GM12878 (cell line): ENCODE measurements around the gene CCDC6. TPM values are rescaled to one million over a fixed set of nuclear protein-coding genes. Genes with fewer than 3 reads are reported as not detected.

Source experiments
- ATAC-seq: fragments of 200-7000 bp; cut with Tn5 transposase; 3 replicates; pipeline ENCODE4 v1.9.1; 2020; ENCODE audit warnings: mild to moderate bottlenecking, moderate library complexity
- BruUV-seq: library from RNA; stranded (reverse); fragments of 400-500 nt; replicated peaks from 2 replicates; lab custom pipeline; 2021; lab: Mats Ljungman, UMichigan
- CTCF ChIA-PET: fragments of 300-600 bp; sonication (Branson Sonifier 250); formaldehyde crosslinking; extraction: SDS; loops from one replicate; lab custom pipeline; 2021; ENCODE audit warnings: inconsistent platforms; lab: Yijun Ruan, JAX
- POLR2A ChIA-PET: fragments of 350-600 bp; formaldehyde crosslinking; extraction: SDS; loops from one replicate; lab custom pipeline; 2021; ENCODE audit warnings: inconsistent platforms; lab: Charles Lee
- RAD21 ChIA-PET: fragments of 300-600 bp; sonication (Branson Sonifier 250); formaldehyde crosslinking; loops from one replicate; lab custom pipeline; 2023; ENCODE audit warnings: antibody characterized with exemption; ENCODE audit not compliant: unreplicated experiment; lab: Charles Lee
- SMC1A ChIA-PET: fragments of 300-600 bp; sonication (Branson Sonifier 250); formaldehyde crosslinking; loops from one replicate; lab custom pipeline; 2023; ENCODE audit not compliant: unreplicated experiment, uncharacterized antibody; lab: Charles Lee
- DNase-seq: peaks from one replicate; pipeline ENCODE4 v3.0.0-alpha.2; 2011; ENCODE audit warnings: low read depth, low spot score
- FAIRE-seq: peaks from 3 replicates; lab custom pipeline; 2011; peaks lifted over from hg19 to GRCh38; lab: Jason Lieb, UNC
- H2AFZ ChIP-seq: 2 replicates; pipeline ENCODE4 v1.6.0; 2011; ENCODE audit warnings: low read depth, low read length, control low read depth; ENCODE audit not compliant: control insufficient read depth
- H3K27ac ChIP-seq: 2 replicates; pipeline ENCODE4 v1.5.1; 2011; ENCODE audit warnings: control low read depth; ENCODE audit not compliant: control insufficient read depth, insufficient read depth
- H3K27me3 ChIP-seq, 2 experiments: replicated peaks in 1 of 2; 2 replicates each; pipeline versions ENCODE4 v1.6.0 to v1.6.1; 2011; ENCODE audit warnings: low read length in 1 of 2; ENCODE audit not compliant: control insufficient read depth in 2 of 2, insufficient read depth in 2 of 2
- H3K36me3 ChIP-seq, 2 experiments: 2 replicates each; pipeline ENCODE4 v1.5.1; 2011; ENCODE audit warnings: low read length in 1 of 2; ENCODE audit not compliant: control insufficient read depth in 2 of 2, insufficient read depth in 2 of 2
- H3K4me1 ChIP-seq: 2 replicates; pipeline ENCODE4 v1.6.1; 2011; ENCODE audit warnings: mild to moderate bottlenecking, low read length, moderate library complexity, mixed read lengths; ENCODE audit not compliant: control insufficient read depth, insufficient read depth
- H3K4me2 ChIP-seq: 2 replicates; pipeline ENCODE4 v1.6.0; 2011; ENCODE audit warnings: control low read depth; ENCODE audit not compliant: control insufficient read depth, insufficient read depth
- H3K4me3 ChIP-seq: fragments of 200-600 bp; sonication (generic); 2 replicates; pipeline ENCODE4 v1.5.1; 2016
- H3K79me2 ChIP-seq: 2 replicates; pipeline ENCODE4 v1.6.0; 2011; ENCODE audit warnings: low read length; ENCODE audit not compliant: control insufficient read depth, insufficient read depth
- H3K9ac ChIP-seq: 2 replicates; pipeline ENCODE4 v1.8.0; 2011; ENCODE audit warnings: low read length, control low read depth, mixed read lengths; ENCODE audit not compliant: control insufficient read depth, insufficient read depth
- H3K9me3 ChIP-seq: replicated peaks from 3 replicates; pipeline ENCODE4 v1.5.1; 2011; ENCODE audit warnings: mild to moderate bottlenecking, low read length; ENCODE audit not compliant: control insufficient read depth, insufficient read depth
- H4K20me1 ChIP-seq: 2 replicates; pipeline ENCODE4 v1.6.0; 2011; ENCODE audit not compliant: control insufficient read depth, insufficient read depth
- BMI1 ChIP-seq: fragments of 450-650 bp; IDR thresholded peaks from 2 replicates; pipeline ENCODE4 v1.6.1; 2016; ENCODE audit warnings: mild to moderate bottlenecking, moderate library complexity, borderline replicate concordance
- CBFB ChIP-seq: IDR thresholded peaks from 2 replicates; pipeline ENCODE4 v1.6.1; 2016; ENCODE audit warnings: antibody characterized with exemption, low read depth
- CHD1 ChIP-seq: IDR thresholded peaks from 2 replicates; pipeline ENCODE4 v1.6.1; 2012; ENCODE audit warnings: low read depth, low read length, improper control_type of control experiment
- CREM ChIP-seq: IDR thresholded peaks from 2 replicates; pipeline ENCODE4 v1.6.1; 2014; ENCODE audit warnings: antibody characterized with exemption, low read depth
- DPF2 ChIP-seq: fragments of 450-650 bp; IDR thresholded peaks from 2 replicates; pipeline ENCODE4 v1.6.1; 2017; ENCODE audit warnings: mild to moderate bottlenecking
- FOXM1 ChIP-seq: IDR thresholded peaks from 2 replicates; pipeline ENCODE4 v1.6.1; 2012; ENCODE audit warnings: low read depth, mild to moderate bottlenecking, inconsistent platforms, low read length, moderate library complexity
- HDAC6 ChIP-seq: fragments of 200-600 bp; sonication (generic); IDR thresholded peaks from one replicate; pipeline ENCODE4 v1.8.0; 2017; ENCODE audit warnings: antibody characterized with exemption; ENCODE audit not compliant: unreplicated experiment
- JUND ChIP-seq: IDR thresholded peaks from 2 replicates; pipeline ENCODE4 v1.6.1; 2012; ENCODE audit warnings: low read depth, mild to moderate bottlenecking, low read length, improper control_type of control experiment, moderate library complexity
- MAX ChIP-seq: IDR thresholded peaks from 2 replicates; pipeline ENCODE4 v1.6.1; 2012; ENCODE audit warnings: low read depth, low read length, improper control_type of control experiment
- PAX8 ChIP-seq: fragments of 450-650 bp; IDR thresholded peaks from 2 replicates; pipeline ENCODE4 v1.6.1; 2017; ENCODE audit warnings: mild to moderate bottlenecking, moderate library complexity
- PML ChIP-seq: IDR thresholded peaks from 2 replicates; pipeline ENCODE4 v1.6.1; 2012; ENCODE audit warnings: low read length, inconsistent platforms
- SPI1 ChIP-seq: IDR thresholded peaks from 2 replicates; pipeline ENCODE4 v1.6.1; 2011; ENCODE audit warnings: low read depth, mild to moderate bottlenecking, low read length, moderate library complexity, borderline replicate concordance; ENCODE audit not compliant: insufficient read depth
- USF1 ChIP-seq: IDR thresholded peaks from 2 replicates; pipeline ENCODE4 v1.6.1; 2011; ENCODE audit warnings: borderline replicate concordance, low read depth, mild to moderate bottlenecking, moderate library complexity, mixed read lengths, low read length; ENCODE audit not compliant: insufficient read depth; ENCODE audit errors: extremely low read length
- WRNIP1 ChIP-seq: IDR thresholded peaks from 2 replicates; pipeline ENCODE4 v1.6.1; 2011; ENCODE audit warnings: low read depth, low read length, improper control_type of control experiment, borderline replicate concordance
- ZBTB40 ChIP-seq: fragments of 450-650 bp; IDR thresholded peaks from 2 replicates; pipeline ENCODE4 v1.6.1; 2016; ENCODE audit warnings: mild to moderate bottlenecking, moderate library complexity, borderline replicate concordance
- ZSCAN29 ChIP-seq: fragments of 450-650 bp; IDR thresholded peaks from 2 replicates; pipeline ENCODE4 v1.6.1; 2017; ENCODE audit warnings: mild to moderate bottlenecking, moderate library complexity
- WGBS: methylation state at CpG from one replicate; pipeline ENCODE4 v1.1.6; 2016; ENCODE audit warnings: low lambda C conversion rate; ENCODE audit not compliant: insufficient replicate concordance, insufficient coverage; ENCODE audit errors: missing lambda C conversion rate; 5-methylcytosine and 5-hydroxymethylcytosine counted together
- in situ Hi-C: fragments of 300-500 bp; cut with MboI; formaldehyde crosslinking; loops from 9 replicates; pipeline ENCODE4 v1.14.3; 2018; ENCODE audit warnings: mixed read lengths
- intact Hi-C: fragments of 100-400 bp; cut with micrococcal nuclease; formaldehyde crosslinking; loops from one replicate; pipeline ENCODE4 v1.14.2; 2022; ENCODE audit not compliant: unreplicated experiment
- polyA plus RNA-seq, 11 experiments: library from polyadenylated mRNA; depleted of rRNA in 4 of 11; unstranded in 6 of 11; stranded (reverse) in 5 of 11; fragments of >200 nt; fragmentation: Nextera tagmentation in 4 of 11; fragmentation: Illumina TruSeq in 1 of 11; extraction: Ambion mirVana in 4 of 11; extraction: Trizol in 1 of 11; gene quantifications; 1 replicate in 1 of 11; 2 replicates in 10 of 11; pipeline versions ENCODE4 v1.2.1 to v1.2.3, GENCODE V29; 2011 to 2016; ENCODE audit warnings: inconsistent platforms in 2 of 11, missing spikeins in 2 of 11, low read depth in 1 of 11
- total RNA-seq, 4 experiments: library from RNA; depleted of rRNA in 3 of 4; stranded (reverse); fragments of >200 nt in 3 of 4; fragmentation: Illumina TruSeq in 1 of 4; extraction: Trizol in 1 of 4; gene quantifications; 2 replicates each; pipeline versions ENCODE4 v1.2.1 to v1.2.3, GENCODE V29; 2013 to 2021

The CCDC6 gene
- total and polyA plus RNA-seq, 10 of the 15 experiments (the other 5 are each of a cell fraction or from before 2014, with no cell fraction given): 11.8 to 46.2 (median 26.7) TPM

DNA sequence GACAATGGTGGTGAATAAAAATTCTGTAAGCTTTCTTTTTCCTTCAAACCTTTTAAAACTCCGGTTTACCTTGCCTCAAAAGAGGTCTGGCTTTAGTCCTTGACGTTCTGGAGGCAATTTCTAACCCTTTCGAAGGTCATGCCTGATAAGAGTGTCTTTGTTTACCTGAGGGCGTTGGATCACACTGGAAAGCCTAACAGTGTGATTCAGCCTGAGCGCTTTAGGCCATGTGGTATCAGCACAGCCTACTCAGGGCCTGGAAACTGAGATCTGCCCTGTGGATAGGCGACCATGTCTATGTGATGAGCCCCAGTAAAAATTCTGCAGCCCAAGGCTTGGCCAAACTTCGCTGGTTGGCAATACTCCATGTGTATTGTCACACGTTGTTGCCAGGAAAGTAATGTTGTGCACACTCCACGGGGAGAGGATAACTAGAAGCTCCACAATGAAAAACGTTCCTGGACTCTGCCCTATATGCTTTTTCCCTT lies 10.7 kb downstream of the CCDC6 start:
- ChIA-PET CTCF (interaction anchor here (0.9 kb wide), 1 partner anchor 16 kb away, joined by 5 read pairs; no protein-coding TSS in a partner anchor), SMC1A (interaction anchor here (1.0 to 1.3 kb wide), 2 partner anchors 9 to 63 kb away, joined by 3 to 4 read pairs; no protein-coding TSS in a partner anchor), POLR2A (no interaction called here), RAD21 (interaction anchor here (1.5 kb wide), 1 partner anchor 11 kb away, joined by 5 read pairs; the partner anchor contains the start of gene CCDC6)
- H3K4me3 ChIP-seq: no peak overlapping the region
- peaks cover 67% of the 10 kb centered on the region for H3K79me2 ChIP-seq
- no peak overlapping the region for H3K9ac ChIP-seq
- intact Hi-C loops: no loop called here
- peaks cover 24% of the 10 kb centered on the region for H3K4me1 ChIP-seq
- FAIRE-seq (no peak), DNase-seq (no peak), ATAC-seq (no peak)
- no peak overlapping the region for H3K4me2 ChIP-seq
- no TSS peak for BruUV-seq
- in situ Hi-C loops: no loop called here
- no peaks in the 10 kb centered on the region for H3K9me3 ChIP-seq
- H4K20me1 ChIP-seq: no peaks in the 10 kb centered on the region; the same call in 1 of the 2 replicates
- no peak for TF ChIP-seq PML
- no peak for TF ChIP-seq HDAC6
- no peak for TF ChIP-seq CHD1
- TF ChIP-seq USF1: no peak
- TF ChIP-seq DPF2: no peak
- no peak for TF ChIP-seq PAX8
- no peak for TF ChIP-seq SPI1
- no peak for TF ChIP-seq BMI1
- no peak for TF ChIP-seq FOXM1
- no peak for TF ChIP-seq CBFB
- no peak for TF ChIP-seq JUND
- TF ChIP-seq ZSCAN29: no peak
- no peak for TF ChIP-seq MAX
- no peak for TF ChIP-seq WRNIP1
- TF ChIP-seq ZBTB40: no peak
- TF ChIP-seq CREM: no peak
- 96% methylated on average over 10 of the region's 10 CpGs for WGBS
- H3K36me3 ChIP-seq: no peaks in the 10 kb centered on the region; a peak in 1 of 4 replicates
- H3K27me3 ChIP-seq: no peaks in the 10 kb centered on the region
- no peak overlapping the region for H3K27ac ChIP-seq
- no peak overlapping the region for H2AFZ ChIP-seq
